GM21423 (cell line): ENCODE data around the gene SEMA3E.
"Not testable (repeated sequence)": the region's sequence is repeated elsewhere in the genome, so short reads cannot be mapped to it uniquely, and the experiment has no call there.

Experiments
- ATAC-seq: cut with Tn5 transposase; IDR thresholded peaks from one replicate; pipeline ENCODE4 v1.9.1; 2021; ENCODE audit warnings: mild to moderate bottlenecking, moderate library complexity; ENCODE audit not compliant: unreplicated experiment

SEMA3E gene

DNA sequence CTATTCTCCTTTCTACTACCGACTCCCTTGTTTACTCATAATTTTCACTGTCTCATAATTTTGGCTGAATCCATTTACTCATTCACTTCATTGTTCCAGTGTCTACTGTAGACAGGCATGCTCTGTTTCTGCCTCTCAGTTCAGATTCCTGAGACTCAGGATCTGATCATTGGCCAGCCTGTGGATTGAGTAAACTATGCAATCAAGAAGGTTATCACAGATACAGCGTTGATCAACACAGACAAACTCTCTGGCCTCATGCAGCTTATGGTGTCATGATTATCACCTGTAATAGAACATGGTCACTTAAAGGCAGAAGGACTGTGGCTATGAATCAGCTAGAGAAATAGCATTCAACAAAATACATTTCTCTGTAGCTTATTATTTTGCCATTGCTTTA is 86.0 kb downstream of the SEMA3E start:
- ATAC-seq, result no peak

- no peak for ATAC-seq
Measured at GRCh38 chr7:83562289-83562688, 86.7 kb downstream of the SEMA3E start.

DNA sequence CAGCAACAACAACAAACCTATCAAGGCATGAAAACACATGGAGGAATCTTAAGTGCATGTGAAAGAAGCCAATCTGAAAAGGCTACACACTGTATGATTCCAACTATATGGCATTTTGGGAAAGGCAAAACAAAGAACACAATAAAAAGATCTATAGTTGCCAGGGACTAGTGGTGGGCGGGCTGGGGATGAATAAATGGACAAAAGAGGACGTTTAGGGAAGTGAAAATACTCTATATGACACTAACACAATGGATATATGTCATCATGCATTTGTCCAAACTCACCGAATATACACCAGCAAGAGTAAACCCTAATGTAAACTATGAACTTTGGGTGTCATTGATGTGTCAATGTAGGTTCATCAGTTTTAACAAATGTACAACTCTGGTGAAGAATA is 89.1 kb downstream of the SEMA3E start:
- no peak for ATAC-seq

DNA sequence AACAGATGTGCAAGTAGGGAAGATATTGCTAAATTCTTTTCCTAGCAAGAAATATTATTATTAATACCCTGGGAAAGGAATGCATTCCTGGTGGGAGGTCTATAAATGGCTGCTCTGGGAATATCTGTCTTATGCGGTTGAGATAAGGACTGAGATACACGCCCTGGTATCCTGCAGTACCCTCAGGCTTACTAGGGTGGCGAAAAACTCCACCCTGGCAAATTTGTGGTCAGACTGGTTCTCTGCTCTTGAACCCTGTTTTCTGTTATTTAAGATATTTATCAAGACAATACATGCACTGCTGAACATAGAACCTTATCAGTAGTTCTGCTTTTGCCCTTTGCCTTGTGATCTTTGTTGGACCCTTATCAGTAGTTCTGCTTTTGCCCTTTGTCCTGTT is 96.4 kb downstream of the SEMA3E start:
- ATAC-seq, result not testable (repeated sequence)

GRCh38 chr7:83550100-83550499 is 98.8 kb downstream of the SEMA3E start:
- ATAC-seq, result no peak

GRCh38 chr7:83548250-83548649 is 100.7 kb downstream of the SEMA3E start:
- ATAC-seq, result no peak

DNA sequence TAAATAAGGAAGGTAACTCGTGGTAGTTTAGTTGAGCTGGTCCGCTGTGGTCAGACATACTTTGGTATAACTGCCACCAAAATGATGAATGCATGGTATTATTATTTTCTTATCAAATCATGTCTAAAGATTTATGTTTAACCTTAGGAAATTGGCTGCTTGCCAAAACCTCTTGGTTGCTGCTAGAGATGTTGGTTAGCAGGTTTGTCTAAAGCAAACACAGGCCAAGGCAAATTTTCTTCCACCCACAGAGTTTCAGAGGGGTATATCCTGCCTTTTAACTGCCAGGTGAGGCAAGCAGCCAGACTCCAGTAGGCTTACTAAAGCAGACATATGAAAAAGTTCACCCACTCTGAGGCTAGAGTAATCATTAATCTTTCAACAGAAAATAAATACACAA is 101.4 kb downstream of the SEMA3E start:
- ATAC-seq, result peak; percentile 90

GRCh38 chr7:83546586-83546985 is 102.4 kb downstream of the SEMA3E start:
- ATAC-seq, result no peak

DNA sequence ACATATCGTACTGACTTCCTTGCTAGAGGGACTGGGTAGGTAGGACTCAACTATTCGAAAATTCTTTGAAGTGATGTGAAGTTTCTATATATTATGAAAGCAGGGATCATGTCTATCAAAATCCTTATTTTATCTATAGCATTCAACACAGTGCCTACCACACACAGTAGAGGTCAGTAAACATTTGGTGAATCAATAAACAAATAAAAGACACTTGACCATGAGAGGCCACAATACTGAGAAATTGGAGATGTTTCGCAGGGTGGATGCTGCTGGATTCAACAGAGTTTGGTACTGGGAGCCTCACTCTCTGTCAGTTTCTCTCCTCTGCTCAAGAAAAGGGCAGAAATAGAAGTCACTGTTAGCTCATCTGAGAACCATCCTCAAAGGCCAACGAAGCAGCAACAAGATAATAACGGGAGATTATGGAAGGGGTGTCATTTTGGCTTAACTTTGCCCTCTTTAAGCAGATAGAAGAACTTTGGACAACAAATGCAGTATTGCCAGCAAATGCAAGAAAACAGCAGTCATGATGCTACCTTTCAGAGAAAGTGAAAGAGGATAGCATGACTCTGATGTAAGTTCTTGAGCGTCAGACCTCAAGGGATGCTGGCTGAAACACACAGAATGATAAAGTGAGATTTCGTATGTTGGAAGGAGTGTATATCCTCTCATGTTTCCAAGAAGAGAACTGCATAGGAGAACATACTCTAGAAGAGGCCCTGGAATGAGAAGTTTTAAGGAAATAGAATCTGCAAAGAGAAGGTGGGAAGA is 107.6 kb downstream of the SEMA3E start:
- ATAC-seq, result no peak

DNA sequence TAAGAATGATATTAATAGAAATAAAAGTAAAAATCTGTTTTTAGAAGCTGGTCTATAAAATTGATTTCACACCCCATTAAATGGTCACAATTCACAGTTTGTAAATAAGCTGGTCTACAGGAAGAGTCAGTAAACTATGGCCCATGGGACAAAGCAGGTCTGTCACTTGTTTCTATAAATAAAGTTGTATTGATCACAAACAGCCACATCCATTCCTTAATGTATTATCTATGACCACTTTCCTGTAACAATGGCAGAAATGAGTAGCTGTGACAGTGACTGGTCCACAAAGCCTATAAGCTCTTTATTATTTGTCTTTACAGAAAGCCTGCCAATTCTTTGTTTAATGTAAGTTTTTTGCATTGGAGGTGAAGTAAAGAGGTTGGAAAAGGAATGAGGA is 114.5 kb downstream of the SEMA3E start:
- ATAC-seq, result no peak

DNA sequence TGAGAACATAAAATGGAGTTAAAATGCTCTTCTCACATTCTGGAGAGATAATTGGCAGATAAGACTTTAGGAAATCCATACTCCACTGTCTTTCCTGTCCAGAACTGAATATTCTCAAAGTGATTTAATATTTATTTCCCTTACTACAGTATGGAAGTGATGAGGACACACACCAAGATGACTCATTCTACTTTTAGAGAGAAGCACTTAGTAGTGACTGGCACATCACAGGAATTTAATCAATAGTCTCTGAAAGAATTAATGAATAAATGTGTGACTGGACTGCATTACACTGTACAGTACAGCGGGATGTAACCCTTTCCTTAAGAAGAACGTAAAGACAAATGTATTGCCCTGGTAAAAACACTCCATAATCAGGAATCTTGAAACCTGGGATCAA is 116.7 kb downstream of the SEMA3E start:
- no peak for ATAC-seq

DNA sequence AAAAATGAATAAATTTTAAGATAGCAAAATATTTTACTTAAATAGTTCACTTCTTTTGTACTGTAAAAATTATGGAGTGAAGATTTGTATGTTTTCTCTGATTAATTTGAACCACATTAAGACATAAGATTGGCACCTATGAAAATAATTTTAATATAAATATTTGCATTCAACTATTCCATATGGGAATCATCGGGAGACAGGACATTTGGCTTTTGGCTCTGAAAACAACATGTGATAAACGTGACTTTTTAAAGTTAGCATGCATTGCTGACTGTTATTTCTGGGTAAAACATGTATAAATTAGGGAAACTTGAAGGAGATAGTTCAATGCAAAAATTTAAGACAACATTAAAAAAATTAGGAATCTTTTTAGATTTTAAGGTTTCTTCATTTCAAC is 117.2 kb downstream of the SEMA3E start:
- ATAC-seq, result no peak

DNA sequence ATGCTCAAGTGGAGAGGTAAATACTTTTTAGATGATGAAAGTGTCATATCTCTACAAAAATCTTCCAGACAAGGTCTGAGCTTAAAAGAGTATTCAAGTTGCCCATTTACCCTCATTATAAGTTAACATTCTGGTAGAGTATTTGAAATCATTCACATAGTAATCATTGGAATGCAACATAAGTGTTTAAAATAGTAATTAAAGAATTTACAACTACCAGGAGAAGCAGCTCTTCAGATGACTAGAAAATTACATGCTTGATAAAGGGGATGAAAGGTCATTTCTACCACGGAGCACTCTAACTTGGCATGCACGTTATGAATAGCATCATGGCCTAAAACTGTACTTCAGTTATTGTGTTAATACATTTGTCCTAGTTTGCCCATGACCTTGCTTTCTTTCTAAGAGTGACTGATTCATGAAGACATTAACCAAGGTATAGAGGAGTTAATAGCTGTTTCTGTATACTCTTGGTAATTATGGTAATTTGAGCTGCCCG is 120.0 kb downstream of the SEMA3E start:
- no peak for ATAC-seq

GRCh38 chr7:83524277-83525075 is 124.5 kb downstream of the SEMA3E start:
- no peak for ATAC-seq

DNA sequence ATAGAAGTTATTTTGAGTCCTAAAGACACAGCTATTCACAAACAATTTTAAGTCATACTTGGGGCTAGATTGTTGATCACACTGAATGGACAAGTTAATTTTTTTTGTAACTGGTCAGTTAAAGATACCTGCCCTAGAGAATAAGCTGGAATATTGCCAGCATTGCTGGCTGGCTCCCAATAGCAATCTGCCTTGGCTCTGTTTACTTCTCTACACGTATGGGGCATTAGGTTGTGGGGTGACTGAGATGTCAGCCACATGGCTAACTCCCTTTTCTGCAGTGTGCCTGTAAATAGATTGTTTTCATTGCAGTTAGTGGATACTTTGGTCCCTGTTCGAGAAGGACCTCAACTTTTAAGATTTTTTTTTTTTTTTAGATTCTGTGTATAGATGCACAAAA is 128.2 kb downstream of the SEMA3E start:
- ATAC-seq, result no peak

GRCh38 chr7:83519240-83519639 is 129.7 kb downstream of the SEMA3E start:
- ATAC-seq, result no peak

DNA sequence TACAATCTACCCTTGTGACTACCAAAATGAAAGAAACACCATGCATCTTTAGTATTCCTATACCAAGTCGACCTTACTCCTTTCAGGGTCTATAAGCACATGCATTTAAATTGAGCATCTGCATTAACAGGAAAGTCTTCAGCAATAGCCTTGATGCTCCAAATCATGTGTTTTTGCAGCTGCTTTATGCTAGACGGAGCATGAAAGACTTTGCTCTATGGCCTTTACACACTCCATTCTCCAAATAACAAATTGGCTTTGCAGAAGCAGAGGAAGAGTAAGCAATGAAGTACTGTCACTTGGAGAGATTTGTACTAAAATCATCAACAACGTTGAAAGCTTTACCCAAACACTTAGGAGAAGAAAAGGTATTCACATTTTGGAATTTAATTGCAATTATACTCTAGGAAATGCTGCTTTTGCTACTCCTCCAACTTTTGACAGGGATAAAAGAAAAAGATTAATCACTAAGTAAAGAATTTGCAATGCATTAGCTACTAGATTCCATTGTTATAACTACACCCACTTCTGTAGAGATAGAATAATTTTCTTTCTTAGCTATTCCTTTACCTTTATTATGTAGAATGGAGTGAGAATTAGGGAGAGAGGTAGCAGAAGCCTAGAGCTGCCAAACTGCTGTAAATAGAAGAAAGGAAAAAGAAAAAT is 131.8 kb downstream of the SEMA3E start:
- no peak for ATAC-seq

GRCh38 chr7:83514977-83515376 is 134.0 kb downstream of the SEMA3E start:
- no peak for ATAC-seq

GRCh38 chr7:83509255-83510021 is 139.5 kb downstream of the SEMA3E start:
- ATAC-seq, result no peak

GRCh38 chr7:83504330-83504729 is 144.6 kb downstream of the SEMA3E start:
- no peak for ATAC-seq

GRCh38 chr7:83502636-83503035 is 146.3 kb downstream of the SEMA3E start:
- ATAC-seq, result no peak
